Stimulated activated CD4-positive, alpha-beta T cell treated with anti-CD3 and anti-CD28 coated beads, Interleukin-4, amount 100 ng/mL, for 48 hours (primary cell): ENCODE data around the gene NRN1L.

Experiments used
- DNase-seq, 2 donors: peaks; one replicate each; pipeline ENCODE4 v3.0.0-alpha.2; 2020; ENCODE audit warnings: low read depth in 2 of 2

NRN1L gene

GRCh38 chr16:67935402-67936123, 50.9 kb downstream of the NRN1L start:
- DNase-seq: peak; percentile 89 to 95
